Ishikawa (cell line): ENCODE results near the gene ISX.

ENCODE experiments used
- EP300 ChIP-seq: IDR thresholded peaks from 2 replicates; pipeline ENCODE4 v1.6.1; 2012; ENCODE audit warnings: borderline replicate concordance
- RAD21 ChIP-seq: IDR thresholded peaks from 2 replicates; pipeline ENCODE4 v1.6.1; 2012; ENCODE audit warnings: low read depth

- TF ChIP-seq EP300 (no peak), RAD21 (no peak)
These were observed 50.3 kb downstream of the ISX start for GRCh38 chr22:35116269-35116668.
